NCI-H1417 treated with DMSO at 0.1 percent for 48 hours (cell line): Measurements from ENCODE around the gene PGM2.
"Not testable (repeated sequence)": the region's sequence is repeated elsewhere in the genome, so short reads cannot be mapped to it uniquely, and the experiment has no call there.

Experiments used
- DNase-seq: peaks from one replicate; lab custom pipeline; 2025; lab: John Stamatoyannopoulos, UW

The PGM2 gene

DNA sequence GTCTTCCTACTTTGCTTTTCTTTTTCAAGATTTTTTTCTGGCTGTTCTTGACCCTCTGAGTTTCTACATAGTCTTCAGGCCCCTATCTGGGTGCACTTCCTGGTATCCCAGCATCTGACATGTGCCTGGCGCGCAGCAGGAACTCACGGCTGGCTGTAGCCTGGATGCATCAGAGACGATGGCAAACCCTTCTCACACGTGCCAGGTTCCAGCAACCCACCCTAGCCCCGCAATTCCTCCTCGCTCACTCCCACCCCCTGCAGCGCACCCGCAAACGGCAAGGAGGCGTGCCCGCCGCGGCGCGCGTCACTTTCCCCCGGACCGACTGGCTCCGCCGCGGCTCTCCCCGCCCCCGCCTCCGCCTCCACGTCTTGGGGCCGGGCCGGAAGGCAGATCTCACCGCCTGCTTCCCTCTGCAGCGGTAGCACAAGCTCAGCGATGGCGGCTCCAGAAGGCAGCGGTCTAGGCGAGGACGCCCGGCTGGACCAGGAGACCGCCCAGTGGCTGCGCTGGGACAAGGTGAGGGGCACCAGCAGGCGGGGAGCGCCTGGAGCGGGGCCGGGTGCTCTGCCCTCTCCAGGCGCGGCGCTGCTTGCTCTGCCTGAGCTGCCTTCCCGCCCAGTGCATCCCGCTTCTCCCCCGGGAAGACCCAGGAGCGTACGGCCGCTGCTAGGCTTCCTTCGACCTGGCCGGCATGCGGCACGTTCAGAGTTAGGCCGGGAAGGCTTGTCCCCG is at the start of gene PGM2:
TSS of gene PGM2 (plus strand) at position 392 of the 735 bp plus-strand sequence. CDS start at position 439, 47 bp downstream.
- DNase-seq, result peak; percentile 55

DNA sequence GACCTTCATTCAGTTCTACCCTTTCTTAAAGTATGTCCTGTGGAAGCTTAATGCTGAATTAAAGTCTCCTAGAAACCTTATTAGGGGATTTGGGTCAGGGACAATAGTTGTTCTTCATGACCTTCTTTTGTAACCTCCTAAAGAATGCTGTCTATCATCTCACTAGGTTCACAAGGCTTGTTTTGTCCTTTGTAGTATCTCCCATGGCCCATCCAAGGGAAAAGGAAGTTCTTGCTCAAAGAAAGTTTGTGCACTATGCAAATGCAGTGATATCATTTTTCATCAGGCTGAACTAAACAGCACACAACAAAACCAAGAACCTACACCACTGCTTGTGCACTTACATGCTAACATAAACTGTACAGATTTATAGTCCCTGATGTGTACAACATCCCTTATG is 46.6 kb upstream of the PGM2 start:
- no peak for DNase-seq

DNA sequence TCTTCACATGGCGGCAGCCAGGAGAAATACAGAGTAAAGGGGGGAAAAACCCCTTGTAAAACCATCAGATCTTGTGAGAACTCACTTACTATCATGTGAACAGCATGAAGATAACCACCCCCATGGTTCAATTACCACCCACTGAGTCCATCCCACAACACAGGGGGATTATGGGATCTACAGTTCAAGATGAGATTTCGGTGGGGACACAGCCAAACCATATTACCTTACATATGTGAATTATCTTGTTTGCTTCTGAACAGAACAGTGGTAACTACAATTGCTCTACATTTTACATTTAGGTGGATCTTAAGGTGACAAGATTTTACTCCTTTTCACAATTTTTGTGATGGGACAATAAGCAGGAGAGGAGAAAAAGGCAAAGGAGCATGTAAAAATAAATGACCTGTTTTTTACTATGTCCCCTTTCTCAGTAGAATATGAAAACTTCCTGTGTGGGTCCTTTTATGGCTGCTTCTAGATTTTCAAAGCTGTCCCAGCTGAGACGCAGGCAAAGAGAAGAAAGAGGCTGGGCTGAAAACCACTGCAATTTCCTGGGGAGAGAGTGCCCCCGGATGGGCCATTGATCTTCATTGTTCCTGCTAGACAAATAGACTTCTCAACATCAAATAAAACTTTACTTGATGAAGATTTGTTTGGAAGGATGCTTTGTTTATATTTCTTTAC is 45.9 kb upstream of the PGM2 start:
- no peak for DNase-seq

DNA sequence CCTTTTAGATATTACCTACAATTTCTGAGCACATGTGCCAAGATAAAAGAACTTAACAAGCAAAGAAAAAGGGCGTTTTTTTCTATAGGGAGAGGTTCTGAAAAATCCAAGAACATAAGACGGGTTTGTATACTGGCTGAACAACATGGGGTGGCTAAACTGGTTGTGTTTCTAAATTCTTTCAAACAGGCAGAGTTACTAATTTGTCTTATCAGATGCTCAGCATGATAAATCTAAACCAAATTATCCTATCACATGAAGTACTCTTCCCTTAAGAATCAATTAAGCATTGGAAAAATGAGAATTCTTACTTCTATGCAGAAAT is 45.4 kb upstream of the PGM2 start:
- no peak for DNase-seq

- DNase-seq, result not testable (repeated sequence)
Observed at GRCh38 chr4:37786267-37786666, 40.2 kb upstream of the PGM2 start.

DNA sequence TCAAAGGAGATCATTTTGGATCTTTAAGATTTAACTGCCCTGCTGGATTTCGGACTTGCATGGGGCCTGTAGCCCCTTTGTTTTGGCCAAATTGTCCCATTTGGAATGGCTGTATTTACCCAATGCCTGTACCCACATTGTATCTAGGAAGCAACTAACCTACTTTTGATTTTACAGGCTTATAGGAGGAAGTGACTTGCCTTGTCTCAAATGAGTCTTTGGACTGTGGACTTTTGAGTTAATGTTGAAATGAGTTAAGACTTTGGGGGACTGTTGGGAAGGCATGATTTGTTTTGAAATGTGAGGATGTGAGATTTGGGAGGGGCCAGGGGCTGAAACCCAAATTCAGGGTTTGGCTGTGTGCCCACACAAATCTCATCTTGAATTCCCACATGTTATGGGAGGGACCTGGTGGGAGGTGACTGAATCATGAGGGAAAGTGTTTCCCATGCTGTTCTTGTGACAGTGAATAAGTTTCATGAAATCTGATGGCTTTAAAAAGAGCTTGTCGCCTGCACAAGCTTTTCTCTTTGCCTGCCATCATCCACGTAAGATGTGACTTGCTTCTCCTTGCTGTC is 38.5 kb upstream of the PGM2 start:
- DNase-seq, result not testable (repeated sequence)

DNA sequence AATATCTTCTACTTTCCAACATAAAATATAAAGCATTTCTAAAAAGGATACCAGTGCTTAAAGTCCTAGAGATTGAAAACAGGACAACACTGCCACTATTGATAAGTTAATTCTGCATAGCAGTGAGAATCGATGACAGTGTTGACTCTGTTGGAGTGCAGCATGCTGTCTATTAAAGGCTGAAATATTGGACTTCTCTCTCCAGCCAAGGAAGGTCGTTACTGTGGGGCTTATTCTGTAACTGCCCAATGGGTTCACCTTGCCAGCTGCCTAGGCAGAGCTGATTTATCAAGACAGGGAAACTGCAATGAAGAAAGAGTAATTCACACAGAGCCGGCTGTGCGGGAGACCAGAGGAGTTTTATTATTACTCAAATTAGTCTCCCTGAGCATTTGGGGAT is 37.7 kb upstream of the PGM2 start:
- no peak for DNase-seq

DNA sequence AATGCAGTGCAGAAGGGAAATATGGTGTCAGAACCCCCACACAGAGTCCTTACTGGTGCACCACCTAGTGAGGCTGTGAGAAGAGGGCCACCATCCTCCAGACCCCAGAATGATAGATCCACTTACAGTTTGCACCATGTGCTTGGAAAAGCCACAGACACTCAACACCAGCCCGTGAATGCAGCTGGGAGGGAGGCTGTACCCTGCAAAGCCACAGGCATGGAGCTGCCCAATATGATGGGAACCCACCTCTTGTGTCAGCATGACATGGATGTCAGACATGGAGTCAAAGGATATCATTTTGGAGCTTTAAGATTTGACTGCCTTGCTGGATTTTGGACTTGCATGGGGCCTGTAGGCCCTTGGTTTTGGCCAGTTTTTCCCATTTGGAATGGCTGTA is 34.2 kb upstream of the PGM2 start:
- DNase-seq, result no peak

- DNase-seq, result no peak
Observed at GRCh38 chr4:37793562-37793961, 32.9 kb upstream of the PGM2 start.

- DNase-seq, result no peak
Observed at GRCh38 chr4:37794056-37794455, 32.4 kb upstream of the PGM2 start.

GRCh38 chr4:37795581-37796195 is 30.8 kb upstream of the PGM2 start:
- no peak for DNase-seq

DNA sequence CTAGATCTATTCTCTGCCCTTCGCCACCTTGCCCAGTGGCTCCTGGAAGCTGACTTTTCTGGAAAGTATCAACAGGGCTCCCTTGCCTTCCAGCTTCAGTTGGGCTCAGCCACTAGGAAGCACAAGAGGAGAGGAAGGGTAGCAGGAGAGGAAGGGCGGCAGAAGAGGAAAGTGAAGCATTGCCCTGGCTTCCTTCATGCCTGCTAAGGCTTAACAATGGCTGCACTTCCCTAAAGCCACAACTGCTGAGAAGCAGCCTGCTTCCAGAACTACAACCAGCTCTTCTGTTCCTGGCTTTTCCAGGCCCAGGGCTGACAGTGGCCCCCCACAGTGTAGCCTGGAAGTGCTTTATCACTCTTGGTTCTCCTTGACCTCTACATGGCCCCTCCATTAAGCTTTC is 29.1 kb upstream of the PGM2 start:
- no peak for DNase-seq

- no peak for DNase-seq
Observed at GRCh38 chr4:37797923-37798322, 28.6 kb upstream of the PGM2 start.

- no peak for DNase-seq
Observed at GRCh38 chr4:37798616-37799015, 27.9 kb upstream of the PGM2 start.

DNA sequence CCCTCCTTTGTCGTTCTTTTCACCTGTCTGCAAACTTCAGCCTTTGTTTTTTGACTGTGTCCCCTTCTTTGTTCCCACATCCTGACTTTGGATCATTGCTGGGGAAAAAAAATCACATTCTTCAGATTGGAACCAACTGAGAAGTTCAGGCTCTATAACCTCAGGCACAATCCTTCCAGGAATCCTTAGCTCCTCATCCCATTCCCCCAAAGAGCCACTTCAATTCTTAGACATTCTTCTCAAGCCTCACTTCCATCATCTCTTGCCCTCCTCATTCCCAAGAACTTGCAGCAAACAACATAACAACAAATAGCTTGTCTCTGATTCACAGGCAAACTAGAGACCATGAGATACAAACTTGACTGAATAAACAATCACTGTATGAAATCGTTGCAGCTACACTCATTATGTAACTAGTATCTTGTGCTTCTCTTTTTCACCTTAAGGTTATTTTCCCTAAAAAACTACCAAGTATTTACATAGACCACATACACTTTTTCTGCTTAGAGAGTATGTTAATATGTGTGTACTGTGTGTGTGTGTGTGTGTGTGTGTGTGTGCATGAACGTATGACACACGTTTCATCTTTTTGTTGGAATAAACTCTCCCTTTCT is 26.4 kb upstream of the PGM2 start:
- no peak for DNase-seq

- peak; percentile 53 for DNase-seq
Observed at GRCh38 chr4:37802068-37802666, 24.3 kb upstream of the PGM2 start.

GRCh38 chr4:37803348-37803973 is 23.0 kb upstream of the PGM2 start:
- DNase-seq, result peak; percentile 41

DNA sequence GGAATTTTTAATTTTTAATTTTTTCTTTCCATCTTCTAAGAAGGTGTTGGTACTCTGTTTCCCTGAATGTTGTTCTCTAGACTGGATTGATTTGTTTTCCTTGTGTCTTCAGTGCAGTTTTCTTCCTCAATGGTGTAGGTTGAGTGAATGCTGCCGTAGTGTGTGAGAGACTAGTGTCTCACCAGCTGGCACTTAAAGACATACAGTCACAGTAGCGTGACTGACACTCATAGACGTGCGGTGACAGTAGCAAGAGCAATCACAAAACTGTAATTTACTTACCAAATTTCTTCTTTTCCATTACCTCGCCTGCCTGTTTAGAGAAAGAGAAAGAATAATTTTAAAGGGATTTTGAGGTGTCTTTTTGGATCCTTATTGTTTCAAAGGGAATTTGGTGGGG is 21.4 kb upstream of the PGM2 start:
- no peak for DNase-seq

DNA sequence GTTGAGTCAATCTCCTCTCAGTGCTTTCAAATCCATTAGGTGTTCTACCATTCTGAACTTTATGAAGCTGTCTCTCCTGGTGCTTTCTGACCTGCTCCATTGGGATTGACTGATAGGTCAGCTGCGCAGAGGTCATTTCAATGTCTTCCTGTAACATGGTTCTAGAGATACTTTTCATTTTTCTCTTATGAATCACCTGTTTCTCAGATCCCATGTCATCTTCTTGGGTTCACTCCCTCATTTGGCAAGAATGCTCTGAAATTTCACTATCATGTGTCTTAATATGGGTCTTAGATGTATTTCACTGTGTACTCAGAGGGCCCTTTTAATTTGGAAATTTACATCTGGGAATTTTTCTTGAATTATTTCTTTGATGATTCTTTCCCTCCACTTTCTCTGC is 13.8 kb upstream of the PGM2 start:
- DNase-seq, result no peak

GRCh38 chr4:37815591-37815990 is 10.9 kb upstream of the PGM2 start:
- DNase-seq, result no peak

DNA sequence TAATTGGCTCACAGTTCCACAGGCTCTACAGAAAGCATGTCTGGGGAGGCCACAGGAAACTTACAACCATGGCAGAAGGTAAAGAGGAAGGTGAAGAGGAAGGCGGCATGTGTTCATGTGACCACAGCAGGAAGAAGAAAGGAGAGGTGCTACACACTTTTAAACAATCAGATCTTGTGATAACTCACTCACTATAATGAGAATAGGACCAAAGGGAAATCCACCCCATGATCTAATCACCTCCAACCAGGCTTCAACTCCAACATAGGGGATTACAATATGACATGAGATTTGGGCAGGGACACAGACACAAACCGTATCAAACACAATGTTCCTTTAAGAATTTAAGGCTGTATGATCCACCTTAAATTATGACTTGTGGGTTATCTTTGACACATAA is 10.5 kb upstream of the PGM2 start:
- DNase-seq, result no peak

- no peak for DNase-seq
Observed at GRCh38 chr4:37816719-37817118, 9.8 kb upstream of the PGM2 start.
